Prostate gland (tissue), 2 donors: ENCODE results near the gene SASS6.

ENCODE experiments used
- CTCF ChIP-seq, 4 experiments: fragments of 200-600 bp in 2 of 4; fragments of 450-650 bp in 2 of 4; sonication (generic) in 2 of 4; IDR thresholded peaks; 1 replicate in 3 of 4; 2 replicates in 1 of 4; pipeline ENCODE4 v1.5.1; 2016 to 2019; ENCODE audit warnings: antibody characterized with exemption in 4 of 4, mild to moderate bottlenecking in 2 of 4, moderate library complexity in 2 of 4
- POLR2A ChIP-seq: fragments of 450-650 bp; IDR thresholded peaks from one replicate; pipeline ENCODE4 v1.6.1; 2016; ENCODE audit warnings: antibody characterized with exemption, mild to moderate bottlenecking
- POLR2AphosphoS5 ChIP-seq: sonication (generic); formaldehyde crosslinking; IDR thresholded peaks from one replicate; pipeline ENCODE4 v1.6.1; 2017; ENCODE audit warnings: antibody characterized with exemption

GRCh38 chr1:100050139-100050538 is 82.6 kb downstream of the SASS6 start:
- TF ChIP-seq POLR2AphosphoS5 = no peak
- TF ChIP-seq CTCF (IDR thresholded peaks at IDR 0.05) = no peak
- no peak for TF ChIP-seq POLR2A
